GM12801 (cell line): ENCODE results near the gene ATOH8.

Experiments
- TF ChIP-seq, protein P1 (sequence below): IDR thresholded peaks from one replicate; pipeline ENCODE4 v1.5.1; 2011; ENCODE audit warnings: control low read depth; ENCODE audit not compliant: insufficient read length; ENCODE audit errors: extremely low read depth

ATOH8 gene

DNA sequence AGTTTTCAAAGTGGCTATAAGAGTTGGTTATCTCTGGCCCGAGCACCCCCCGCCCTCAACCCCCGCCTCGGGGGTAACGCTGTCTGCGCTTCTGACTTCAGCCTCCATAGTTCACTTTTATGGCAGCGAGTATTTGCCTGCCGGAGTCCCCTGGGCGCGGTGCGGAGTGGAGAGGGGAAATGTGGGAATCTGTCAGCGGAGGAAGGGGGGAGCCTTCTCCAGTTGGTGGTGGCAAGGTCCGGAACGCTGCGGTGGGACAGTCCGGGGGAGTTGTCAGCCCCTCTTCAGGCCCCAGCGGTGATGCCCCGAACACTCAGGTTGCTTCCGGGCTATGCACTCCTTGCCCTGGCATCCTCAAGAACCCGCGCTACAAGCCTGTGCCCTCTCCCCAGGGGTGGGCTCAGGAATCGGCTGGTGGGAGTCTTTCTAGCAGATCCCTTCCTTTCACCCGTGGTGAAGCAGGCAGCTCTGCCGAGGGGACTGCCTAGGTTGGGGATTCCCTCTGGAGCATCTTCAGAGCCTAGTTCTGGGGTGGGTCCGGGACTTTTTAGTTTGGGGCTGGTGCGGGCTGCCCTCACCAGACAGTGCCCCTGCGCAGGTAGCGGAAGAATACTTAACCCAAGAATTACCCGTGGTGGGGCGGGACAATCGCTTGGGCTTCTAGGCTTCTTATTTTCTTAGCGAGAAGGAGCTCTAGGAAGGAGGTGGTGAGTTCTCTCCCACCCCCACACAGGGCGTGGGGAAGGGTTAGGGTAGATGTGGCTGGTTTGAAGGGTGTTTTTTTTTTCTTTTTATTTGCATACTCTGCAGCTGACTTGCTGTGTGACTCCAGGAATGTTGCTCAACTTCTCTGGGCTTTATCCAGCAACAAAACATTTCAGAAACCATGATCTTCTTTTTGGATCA, 1.6 kb downstream of the ATOH8 start:
- TF ChIP-seq, protein P1, sequence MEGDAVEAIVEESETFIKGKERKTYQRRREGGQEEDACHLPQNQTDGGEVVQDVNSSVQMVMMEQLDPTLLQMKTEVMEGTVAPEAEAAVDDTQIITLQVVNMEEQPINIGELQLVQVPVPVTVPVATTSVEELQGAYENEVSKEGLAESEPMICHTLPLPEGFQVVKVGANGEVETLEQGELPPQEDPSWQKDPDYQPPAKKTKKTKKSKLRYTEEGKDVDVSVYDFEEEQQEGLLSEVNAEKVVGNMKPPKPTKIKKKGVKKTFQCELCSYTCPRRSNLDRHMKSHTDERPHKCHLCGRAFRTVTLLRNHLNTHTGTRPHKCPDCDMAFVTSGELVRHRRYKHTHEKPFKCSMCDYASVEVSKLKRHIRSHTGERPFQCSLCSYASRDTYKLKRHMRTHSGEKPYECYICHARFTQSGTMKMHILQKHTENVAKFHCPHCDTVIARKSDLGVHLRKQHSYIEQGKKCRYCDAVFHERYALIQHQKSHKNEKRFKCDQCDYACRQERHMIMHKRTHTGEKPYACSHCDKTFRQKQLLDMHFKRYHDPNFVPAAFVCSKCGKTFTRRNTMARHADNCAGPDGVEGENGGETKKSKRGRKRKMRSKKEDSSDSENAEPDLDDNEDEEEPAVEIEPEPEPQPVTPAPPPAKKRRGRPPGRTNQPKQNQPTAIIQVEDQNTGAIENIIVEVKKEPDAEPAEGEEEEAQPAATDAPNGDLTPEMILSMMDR, result no peak

DNA sequence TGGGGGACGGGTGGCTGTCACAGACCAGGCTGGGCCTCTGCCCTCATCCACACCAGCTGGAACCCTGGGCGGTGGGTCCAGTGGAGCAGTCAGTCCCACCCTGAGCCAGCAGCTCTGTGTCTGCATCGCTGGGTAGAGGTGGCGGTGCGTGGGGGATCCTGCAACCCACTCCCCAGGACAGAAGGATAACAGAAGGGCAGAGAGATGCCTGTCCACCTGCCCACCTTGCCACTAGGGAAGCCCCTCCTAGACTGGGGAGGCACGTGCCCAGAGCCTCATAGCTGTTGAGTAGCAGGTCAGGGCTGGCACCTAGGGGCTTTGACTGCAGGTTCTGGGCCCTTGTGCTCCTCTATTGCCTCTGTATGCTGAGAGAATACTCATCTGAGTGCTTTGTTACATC, 2.4 kb downstream of the ATOH8 start:
- TF ChIP-seq, protein P1, result no peak

DNA sequence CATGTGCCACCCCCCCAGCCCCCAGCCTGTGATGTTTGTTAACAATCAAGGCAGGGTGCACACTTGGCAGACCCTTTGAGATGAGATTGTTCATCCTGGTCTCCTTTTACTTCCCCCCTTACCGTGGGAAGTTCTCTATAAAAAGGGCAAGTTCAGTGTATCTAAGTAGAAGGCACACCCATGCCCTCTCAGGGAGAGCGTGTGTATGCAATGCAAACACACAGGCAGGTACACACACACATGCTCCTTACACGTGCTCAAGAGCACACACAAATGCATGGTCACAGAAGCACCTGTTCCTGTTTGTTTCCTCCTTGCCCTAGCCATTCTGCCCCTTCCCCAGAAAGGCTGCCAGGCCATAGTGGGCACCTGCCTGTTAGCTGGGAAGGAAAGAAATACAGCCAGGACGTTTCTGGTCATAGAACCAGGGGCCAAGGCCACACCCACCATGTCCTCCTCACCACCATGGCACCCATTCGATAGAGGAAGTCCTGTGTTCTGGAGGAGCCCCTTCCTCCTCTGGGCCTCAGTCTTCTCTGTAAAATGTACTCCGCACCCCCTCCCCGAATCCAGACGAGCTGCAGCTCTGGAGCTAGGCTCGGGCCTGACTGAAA, 3.1 kb downstream of the ATOH8 start:
- TF ChIP-seq, protein P1, result no peak

DNA sequence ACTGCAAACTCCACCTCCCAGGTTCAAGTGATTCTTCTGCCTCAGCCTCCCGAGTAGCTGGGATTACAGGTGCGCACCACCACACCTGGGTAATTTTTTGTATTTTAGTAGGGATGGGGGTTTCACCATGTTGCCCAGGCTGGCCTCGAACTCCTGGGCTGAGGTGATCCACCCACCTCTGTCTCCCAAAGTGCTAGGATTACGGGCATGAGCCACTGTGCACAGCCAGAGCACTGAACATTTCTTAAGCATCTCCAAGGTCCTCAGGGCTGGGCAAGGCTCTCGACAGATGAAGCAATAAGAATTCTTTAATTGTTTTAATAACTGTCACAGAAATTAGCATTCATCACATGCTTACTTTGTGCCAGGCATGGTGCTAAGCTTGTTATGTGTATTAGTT, 4.1 kb downstream of the ATOH8 start:
- TF ChIP-seq, protein P1, result no peak

DNA sequence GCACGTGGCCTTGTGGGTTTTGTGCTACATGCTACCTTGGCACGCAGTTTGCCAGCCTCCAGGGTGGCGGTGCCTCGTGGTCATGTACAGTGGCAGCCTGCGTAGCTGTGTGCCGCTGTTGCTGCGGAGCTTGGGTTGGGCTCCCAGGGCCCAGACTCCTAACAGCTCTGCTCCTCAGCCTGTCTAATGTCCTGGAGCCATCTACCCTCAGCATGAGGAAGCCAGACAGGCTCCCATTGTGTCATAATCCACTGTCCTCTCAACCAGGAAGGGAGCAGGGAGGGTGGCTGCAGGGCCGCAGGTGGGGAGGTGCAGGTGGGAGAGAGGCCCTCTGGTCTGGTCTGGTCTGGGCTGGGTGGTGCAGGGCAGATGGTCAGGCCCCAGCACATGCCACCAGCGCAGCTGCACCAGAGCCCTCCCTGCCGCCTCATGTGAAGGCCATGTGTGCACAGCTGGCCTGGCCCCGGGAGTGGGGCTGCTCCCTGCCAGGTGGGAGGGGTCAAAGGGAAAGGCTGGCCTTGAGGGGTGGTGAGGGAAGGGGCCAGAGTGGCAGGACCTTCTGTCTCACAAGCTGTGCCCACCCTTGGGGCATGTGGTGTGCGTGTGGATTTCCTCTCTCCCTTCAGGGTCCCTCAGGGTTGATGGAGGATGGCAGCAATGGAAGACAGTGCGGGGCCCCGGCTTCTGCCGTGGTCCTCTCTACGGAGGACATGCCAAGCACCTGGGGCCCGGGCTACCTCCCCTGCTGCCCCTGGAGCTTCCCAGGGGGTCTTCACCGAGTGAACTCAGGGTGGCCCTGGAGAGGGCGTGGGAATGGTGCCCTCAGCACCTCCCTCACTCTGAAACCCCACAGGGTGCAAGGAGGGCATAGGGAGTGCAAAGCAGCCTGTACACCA, 4.8 kb downstream of the ATOH8 start:
- TF ChIP-seq, protein P1, result no peak

DNA sequence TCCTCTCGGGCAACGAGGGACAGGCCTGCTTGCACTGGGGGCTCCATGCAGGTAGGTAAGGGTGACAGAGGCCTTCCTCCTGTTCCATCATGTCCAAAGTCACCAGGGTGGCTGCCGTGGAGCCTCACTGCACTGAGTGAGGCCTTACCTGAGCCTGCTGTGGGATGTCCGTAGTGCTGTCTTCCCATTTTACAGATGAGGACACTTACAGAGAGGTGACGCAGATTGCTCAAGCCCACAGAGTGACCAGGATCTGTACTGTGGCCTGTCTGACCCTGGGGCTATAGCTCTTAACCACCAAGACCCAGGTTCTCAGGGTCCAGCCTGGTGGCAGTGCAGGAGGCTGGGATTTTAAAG, 5.4 kb downstream of the ATOH8 start:
- TF ChIP-seq, protein P1, result no peak

DNA sequence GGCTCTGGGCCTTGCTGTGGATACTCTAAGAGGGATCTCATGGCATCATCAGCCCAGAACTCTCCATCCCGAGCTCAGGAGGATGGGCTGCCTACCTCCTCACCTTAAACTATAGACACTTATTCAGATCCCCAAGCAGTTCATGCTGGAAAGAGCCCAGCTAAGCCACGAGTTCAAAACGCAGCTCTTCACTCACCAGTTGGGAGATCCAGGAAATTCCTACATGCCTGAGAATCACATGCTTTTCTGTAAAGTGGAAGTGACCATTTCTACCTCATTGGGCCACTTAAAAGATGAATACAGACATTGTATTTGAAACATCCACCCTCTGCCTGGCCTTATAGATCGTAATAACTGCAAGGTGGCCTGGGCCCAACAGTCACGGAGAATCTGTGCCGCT, 6.6 kb downstream of the ATOH8 start:
- TF ChIP-seq, protein P1, result no peak
